Keratinocyte (primary cell): ENCODE data around the gene TMUB1.

Source experiments
- CTCF ChIP-seq, 3 experiments: IDR thresholded peaks in 1 of 3; conservative IDR thresholded peaks in 1 of 3; optimal IDR thresholded peaks in 1 of 3; 2 replicates in 2 of 3; 3 replicates in 1 of 3; pipeline versions ENCODE3 to v1.5.1; 2011; ENCODE audit warnings: low read length in 3 of 3, mild to moderate bottlenecking in 3 of 3, moderate library complexity in 2 of 3, control low read depth in 1 of 3, inconsistent platforms in 1 of 3; ENCODE audit not compliant: insufficient read depth in 2 of 3; ENCODE audit errors: extremely low read depth in 1 of 3
- EZH2 ChIP-seq: IDR thresholded peaks from one replicate; pipeline ENCODE4 v1.6.1; 2012; ENCODE audit warnings: inconsistent platforms, mild to moderate bottlenecking, low read length, moderate library complexity

GRCh38 chr7:151075662-151075971 is 7.7 kb downstream of the TMUB1 start:
- TF ChIP-seq CTCF (optimal IDR thresholded peaks at IDR 0.05 in 1 of 3, IDR thresholded peaks at IDR 0.05 in 1 of 3, conservative IDR thresholded peaks at IDR 0.05 in 1 of 3; ENCODE audit: extremely low read depth in 1 of 3, insufficient read depth in 2 of 3, low read length in 3 of 3) (no peak), EZH2 (no peak)
